GM23338 (cell line): Measurements from ENCODE around the gene SLC15A5. TPM values are rescaled to one million over a fixed set of nuclear protein-coding genes. Genes with fewer than 3 reads are reported as not detected.

Experiments
- ATAC-seq: fragments of 200-7000 bp; cut with Tn5 transposase; 3 replicates; pipeline ENCODE4 v1.9.1; 2020
- DNase-seq: peaks from one replicate; pipeline ENCODE4 v3.0.0-alpha.2; 2015; ENCODE audit warnings: low spot score
- H2AFZ ChIP-seq: fragments of 200-600 bp; sonication (generic); 2 replicates; pipeline ENCODE4 v1.8.0; 2016; ENCODE audit warnings: antibody characterized with exemption, mild to moderate bottlenecking, moderate library complexity
- H3F3A ChIP-seq: fragments of 200-600 bp; sonication (generic); replicated peaks from 2 replicates; pipeline ENCODE4 v1.8.0; 2017; ENCODE audit warnings: antibody characterized with exemption, mixed run types, low read depth
- H3K27ac ChIP-seq: fragments of 200-600 bp; sonication (generic); 2 replicates; pipeline ENCODE4 v1.6.1; 2016; ENCODE audit warnings: low read depth
- H3K27me3 ChIP-seq: fragments of 200-600 bp; sonication (generic); 2 replicates; pipeline ENCODE4 v1.8.0; 2016; ENCODE audit warnings: mild to moderate bottlenecking, mixed run types, moderate library complexity; ENCODE audit not compliant: insufficient read depth
- H3K36me3 ChIP-seq: fragments of 200-600 bp; sonication (generic); 2 replicates; pipeline ENCODE4 v1.8.0; 2016; ENCODE audit warnings: mild to moderate bottlenecking; ENCODE audit not compliant: insufficient read depth
- H3K4me1 ChIP-seq: fragments of 200-600 bp; sonication (generic); 2 replicates; pipeline ENCODE4 v1.8.0; 2016; ENCODE audit warnings: mild to moderate bottlenecking, moderate library complexity; ENCODE audit not compliant: insufficient read depth
- H3K4me2 ChIP-seq: fragments of 200-600 bp; sonication (generic); 2 replicates; pipeline ENCODE4 v1.7.1; 2017; ENCODE audit warnings: mixed run types
- H3K4me3 ChIP-seq: fragments of 200-600 bp; sonication (generic); 2 replicates; pipeline ENCODE4 v1.6.1; 2016; ENCODE audit warnings: mixed run types
- H3K79me2 ChIP-seq: fragments of 200-600 bp; sonication (generic); replicated peaks from 2 replicates; pipeline ENCODE4 v1.8.0; 2017; ENCODE audit warnings: mild to moderate bottlenecking; ENCODE audit not compliant: insufficient read depth
- H3K9me2 ChIP-seq: fragments of 200-600 bp; sonication (generic); 2 replicates; pipeline ENCODE4 v1.8.0; 2017; ENCODE audit not compliant: insufficient read depth
- H4K20me1 ChIP-seq: fragments of 200-600 bp; sonication (generic); replicated peaks from 2 replicates; pipeline ENCODE4 v1.8.0; 2017; ENCODE audit warnings: mild to moderate bottlenecking; ENCODE audit not compliant: insufficient read depth
- H3K27ac Mint-ChIP-seq: 2 replicates; pipeline ENCODE4 v1.8.0; 2020; ENCODE audit warnings: inconsistent platforms, mild to moderate bottlenecking, moderate library complexity, mixed read lengths
- H3K27me3 Mint-ChIP-seq: 3 replicates; pipeline ENCODE4 v1.8.0; 2022; ENCODE audit warnings: low read depth, mild to moderate bottlenecking, moderate library complexity, mixed read lengths, inconsistent platforms; ENCODE audit not compliant: insufficient read depth, poor library complexity
- H3K36me3 Mint-ChIP-seq: 3 replicates; pipeline ENCODE4 v1.8.0; 2021; ENCODE audit warnings: low read depth, mild to moderate bottlenecking, inconsistent platforms, moderate library complexity, mixed read lengths
- H3K4me1 Mint-ChIP-seq: 3 replicates; pipeline ENCODE4 v1.8.0; 2020; ENCODE audit warnings: mild to moderate bottlenecking, inconsistent platforms, mixed read lengths
- H3K4me3 Mint-ChIP-seq: 3 replicates; pipeline ENCODE4 v1.8.0; 2021; ENCODE audit warnings: moderate library complexity, mild to moderate bottlenecking, inconsistent platforms, mixed read lengths
- H3K9me3 Mint-ChIP-seq: 3 replicates; pipeline ENCODE4 v1.8.0; 2020; ENCODE audit warnings: moderate library complexity, mild to moderate bottlenecking, inconsistent platforms, mixed read lengths
- CTCF ChIP-seq, 2 experiments: fragments of 200-600 bp in 1 of 2; sonication (generic) in 1 of 2; conservative IDR thresholded peaks; 2 replicates each; pipeline versions ENCODE4 v1.5.1 to v1.6.1; 2016 to 2017; ENCODE audit warnings: antibody characterized with exemption in 2 of 2, low read depth in 2 of 2, mild to moderate bottlenecking in 2 of 2, moderate library complexity in 1 of 2
- EZH2 ChIP-seq: fragments of 200-600 bp; sonication (generic); IDR thresholded peaks from one replicate; pipeline ENCODE4 v1.8.0; 2017; ENCODE audit warnings: antibody characterized with exemption, mild to moderate bottlenecking, low read depth; ENCODE audit not compliant: unreplicated experiment
- POLR2AphosphoS5 ChIP-seq: IDR thresholded peaks from 2 replicates; pipeline ENCODE4 v1.6.1; 2016; ENCODE audit warnings: antibody characterized with exemption, low read depth
- STAT1 ChIP-seq: IDR thresholded peaks from one replicate; pipeline ENCODE4 v1.6.1; 2016; ENCODE audit warnings: antibody characterized with exemption; ENCODE audit not compliant: unreplicated experiment
- ZNF462 ChIP-seq: fragments of 250-450 bp; sonication (Bioruptor Pico); IDR thresholded peaks from 2 replicates; pipeline ENCODE4 v1.5.0; 2020; ENCODE audit warnings: mild to moderate bottlenecking, moderate library complexity
- polyA plus RNA-seq: library from polyadenylated mRNA; unstranded; fragments of >200 nt; fragmentation: Nextera tagmentation; extraction: Ambion mirVana; gene quantifications from 2 replicates; pipeline ENCODE4 v1.2.1, GENCODE V29; 2016
- total RNA-seq: library from RNA; depleted of rRNA; stranded (reverse); fragments of >200 nt; shearing (Covaris generic); gene quantifications from 2 replicates; pipeline ENCODE4 v1.2.3, GENCODE V29; 2014
- TF ChIP-seq, protein P1 (sequence below): IDR thresholded peaks from one replicate; pipeline ENCODE4 v1.6.1; 2018; ENCODE audit warnings: antibody characterized with exemption; ENCODE audit not compliant: unreplicated experiment

Gene SLC15A5
- total and polyA plus RNA-seq, 2 experiments from 2014 or later: not detected

DNA sequence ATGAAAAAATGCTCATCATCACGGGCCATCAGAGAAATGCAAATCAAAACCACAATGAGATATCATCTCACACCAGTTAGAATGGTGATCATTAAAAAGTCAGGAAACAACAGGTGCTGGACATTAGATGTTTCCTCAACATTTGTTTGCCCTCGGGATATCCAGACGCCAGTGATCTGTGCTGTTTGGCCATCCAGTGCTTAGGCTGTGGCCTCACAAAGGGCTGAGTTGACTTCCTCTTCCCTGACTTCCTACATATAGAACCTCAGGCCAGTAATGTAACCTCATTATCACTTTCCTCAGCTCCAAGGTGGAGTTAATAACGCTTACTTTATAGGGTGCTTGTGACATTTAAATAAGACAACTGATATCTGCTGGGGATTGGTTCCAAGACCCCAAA, 51.8 kb downstream of the SLC15A5 start (continued):
- TF ChIP-seq ZNF462 (CRISPR knock-in tag): no peak

- Mint-ChIP-seq H3K4me1 (no peaks in the 10 kb centered on the region), H3K27ac (no peak overlapping the region), H3K4me3 (no peak overlapping the region), H3K9me3 (no peaks in the 10 kb centered on the region), H3K27me3 (no peaks in the 10 kb centered on the region), H3K36me3 (no peaks in the 10 kb centered on the region)
- no peak overlapping the region for H3K27ac ChIP-seq
- H3F3A ChIP-seq: no peaks in the 10 kb centered on the region
- H3K4me3 ChIP-seq: no peak overlapping the region
- H3K9me2 ChIP-seq: no peaks in the 10 kb centered on the region
- no peaks in the 10 kb centered on the region for H3K27me3 ChIP-seq
- no peak overlapping the region for H3K4me2 ChIP-seq
- H3K79me2 ChIP-seq: no peaks in the 10 kb centered on the region
- H3K36me3 ChIP-seq: no peaks in the 10 kb centered on the region
- no peak for TF ChIP-seq CTCF (conservative IDR thresholded peaks at IDR 0.05; ENCODE audit: low read depth in 2 of 2)
- TF ChIP-seq EZH2: no peak
- TF ChIP-seq STAT1: no peak
- TF ChIP-seq POLR2AphosphoS5: no peak
- TF ChIP-seq, protein P1, sequence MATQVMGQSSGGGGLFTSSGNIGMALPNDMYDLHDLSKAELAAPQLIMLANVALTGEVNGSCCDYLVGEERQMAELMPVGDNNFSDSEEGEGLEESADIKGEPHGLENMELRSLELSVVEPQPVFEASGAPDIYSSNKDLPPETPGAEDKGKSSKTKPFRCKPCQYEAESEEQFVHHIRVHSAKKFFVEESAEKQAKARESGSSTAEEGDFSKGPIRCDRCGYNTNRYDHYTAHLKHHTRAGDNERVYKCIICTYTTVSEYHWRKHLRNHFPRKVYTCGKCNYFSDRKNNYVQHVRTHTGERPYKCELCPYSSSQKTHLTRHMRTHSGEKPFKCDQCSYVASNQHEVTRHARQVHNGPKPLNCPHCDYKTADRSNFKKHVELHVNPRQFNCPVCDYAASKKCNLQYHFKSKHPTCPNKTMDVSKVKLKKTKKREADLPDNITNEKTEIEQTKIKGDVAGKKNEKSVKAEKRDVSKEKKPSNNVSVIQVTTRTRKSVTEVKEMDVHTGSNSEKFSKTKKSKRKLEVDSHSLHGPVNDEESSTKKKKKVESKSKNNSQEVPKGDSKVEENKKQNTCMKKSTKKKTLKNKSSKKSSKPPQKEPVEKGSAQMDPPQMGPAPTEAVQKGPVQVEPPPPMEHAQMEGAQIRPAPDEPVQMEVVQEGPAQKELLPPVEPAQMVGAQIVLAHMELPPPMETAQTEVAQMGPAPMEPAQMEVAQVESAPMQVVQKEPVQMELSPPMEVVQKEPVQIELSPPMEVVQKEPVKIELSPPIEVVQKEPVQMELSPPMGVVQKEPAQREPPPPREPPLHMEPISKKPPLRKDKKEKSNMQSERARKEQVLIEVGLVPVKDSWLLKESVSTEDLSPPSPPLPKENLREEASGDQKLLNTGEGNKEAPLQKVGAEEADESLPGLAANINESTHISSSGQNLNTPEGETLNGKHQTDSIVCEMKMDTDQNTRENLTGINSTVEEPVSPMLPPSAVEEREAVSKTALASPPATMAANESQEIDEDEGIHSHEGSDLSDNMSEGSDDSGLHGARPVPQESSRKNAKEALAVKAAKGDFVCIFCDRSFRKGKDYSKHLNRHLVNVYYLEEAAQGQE: no peak
- no peak for DNase-seq
- H4K20me1 ChIP-seq: no peaks in the 10 kb centered on the region
- H2AFZ ChIP-seq: no peak overlapping the region
- no peaks in the 10 kb centered on the region for H3K4me1 ChIP-seq
- ATAC-seq: no peak
Observed at GRCh38 chr12:16224196-16224595, 53.3 kb downstream of the SLC15A5 start.
